ENCODE measurements around the gene SPNS3.

DNA sequence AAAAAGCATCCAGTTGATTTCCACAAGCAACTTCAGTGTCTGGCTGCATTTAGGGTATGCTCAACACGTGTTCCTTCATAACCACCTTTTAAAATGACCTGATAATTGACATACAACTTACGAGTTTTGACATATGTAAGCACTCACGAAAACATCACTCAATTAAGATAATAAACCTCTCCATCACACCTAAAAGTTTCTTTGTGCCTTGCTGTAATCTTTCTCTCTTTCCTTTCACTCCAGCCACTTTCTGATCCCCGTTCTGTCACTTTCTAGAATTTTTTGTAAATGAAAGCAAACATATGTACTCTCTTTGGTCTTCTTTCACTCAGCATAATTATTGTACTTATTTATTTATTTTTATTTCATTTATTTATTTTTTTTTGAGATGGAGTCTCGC lies 46.6 kb upstream of the SPNS3 start:
- TF ChIP-seq CTCF (IDR thresholded peaks at IDR 0.05): no peak
- no peak for TF ChIP-seq POLR2A (IDR thresholded peaks at IDR 0.05)
- TF ChIP-seq EP300 (IDR thresholded peaks at IDR 0.05): no peak
